ENCODE measurements around the gene PIEZO2. TPM values are rescaled to one million over a fixed set of nuclear protein-coding genes. Genes with fewer than 3 reads are reported as not detected.

Gene PIEZO2
- total and polyA plus RNA-seq, 2 donors (not counting 1 experiment from before 2014, with no cell fraction given) = not detected

DNA sequence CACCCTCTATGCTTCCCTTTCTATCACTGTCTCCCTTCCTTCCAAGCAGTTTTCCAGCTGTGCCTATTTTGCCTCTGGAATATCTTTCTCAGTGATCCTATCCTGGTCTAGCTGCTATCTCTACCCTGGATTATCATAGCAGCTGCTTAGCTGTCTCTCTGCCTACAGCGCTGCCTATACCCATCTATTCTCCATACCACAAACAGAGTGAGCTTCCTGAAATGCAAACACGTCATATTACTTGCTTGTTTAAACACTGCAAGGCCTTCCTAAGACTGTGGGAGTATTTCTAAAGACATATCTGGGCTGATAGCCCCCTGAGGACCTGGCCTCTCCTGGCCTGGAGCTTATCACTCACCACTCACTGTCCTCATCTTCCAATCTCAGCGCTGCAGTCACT lies 403.4 kb downstream of the PIEZO2 start:
- Histone ChIP-seq H3K4me2 (replicated peaks; ENCODE audit: low read depth, low read length, poor library complexity, severe bottlenecking) (no peak overlapping the region), H3K4me3 (ENCODE audit: control extremely low read depth in 1 of 5, extremely low read depth in 1 of 5, insufficient read depth in 1 of 5, low read depth in 2 of 5, low read length in 4 of 5) (no peak overlapping the region), H3K79me2 (ENCODE audit: control insufficient read depth, insufficient read depth, low read length) (no peaks in the 10 kb centered on the region), H2AFZ (ENCODE audit: insufficient read depth, low read depth, low read length, poor library complexity, severe bottlenecking) (no peak overlapping the region), H4K20me1 (ENCODE audit: control insufficient read depth, insufficient read depth, low read length, poor library complexity, severe bottlenecking) (no peaks in the 10 kb centered on the region), H3K9ac (ENCODE audit: low read length) (no peak overlapping the region), H3K4me1 (ENCODE audit: control insufficient read depth in 2 of 2, insufficient read depth in 2 of 2, low read length in 2 of 2) (no peaks in the 10 kb centered on the region), H3K27me3 (replicated peaks in 1 of 4; ENCODE audit: control extremely low read depth in 1 of 4, control insufficient read depth in 3 of 4, insufficient read depth in 4 of 4, low read length in 3 of 4) (no peaks in the 10 kb centered on the region), H3K27ac (ENCODE audit: low read length in 2 of 2) (no peak overlapping the region), H3K9me3 (ENCODE audit: control extremely low read depth in 1 of 3, control insufficient read depth in 2 of 3, insufficient read depth in 1 of 3, low read length in 2 of 3) (no peaks in the 10 kb centered on the region), H3K36me3 (replicated peaks in 1 of 2; ENCODE audit: control extremely low read depth in 1 of 2, control insufficient read depth in 1 of 2, extremely low read depth in 1 of 2, insufficient read depth in 2 of 2, low read length in 1 of 2) (no peaks in the 10 kb centered on the region)
- DNase-seq = no peak
- CTCF ChIA-PET = no interaction called here
- WGBS (ENCODE audit: insufficient coverage) = 100% methylated on average over 1 of the region's 3 CpGs
- ATAC-seq (ENCODE audit: low read depth) = no peak
- POLR2A ChIA-PET = no interaction called here
- intact Hi-C loops (cut with micrococcal nuclease) = no loop called here
- Mint-ChIP-seq H3K27ac (no peak overlapping the region), H3K27me3 (peaks cover 5% of the 10 kb centered on the region), H3K9me3 (ENCODE audit: insufficient read depth) (no peaks in the 10 kb centered on the region), H3K4me1 (peaks cover 5% of the 10 kb centered on the region), H3K4me3 (no peak overlapping the region)
- TF ChIP-seq EZH2 (IDR thresholded peaks at IDR 0.05; ENCODE audit: borderline replicate concordance, insufficient read depth, low read depth, low read length, poor library complexity, severe bottlenecking) (no peak), CTCF (IDR thresholded peaks at IDR 0.05) (no peak)

DNA sequence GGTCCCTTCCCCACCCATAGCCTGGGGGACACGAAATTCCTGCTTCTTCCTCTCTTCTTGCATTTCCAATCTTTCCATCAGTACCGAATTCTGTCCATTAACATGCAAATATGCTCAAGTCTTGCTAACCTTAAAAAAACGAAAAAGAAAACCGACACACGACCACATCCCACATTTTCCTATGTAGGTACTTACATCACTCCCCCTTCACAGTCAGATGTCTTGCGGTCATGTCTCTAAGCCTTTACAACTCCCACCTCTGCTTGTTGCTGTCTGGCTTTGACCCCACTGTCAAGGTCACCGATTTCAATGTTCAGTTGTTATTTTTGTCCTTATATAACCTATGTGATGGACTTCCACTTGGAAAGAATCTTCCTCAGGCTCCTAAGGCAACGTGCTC lies 404.1 kb downstream of the PIEZO2 start:
- 71% methylated on average over 7 of the region's 8 CpGs for WGBS (ENCODE audit: insufficient coverage)
- no peak overlapping the region for H2AFZ ChIP-seq (ENCODE audit: insufficient read depth, low read depth, low read length, poor library complexity, severe bottlenecking)

More for the DNA sequence above, 404.1 kb downstream of the PIEZO2 start:
- H3K27me3 Mint-ChIP-seq = peaks cover 5% of the 10 kb centered on the region
- POLR2A ChIA-PET = no interaction called here
- no peak overlapping the region for H3K4me3 Mint-ChIP-seq
- ATAC-seq (ENCODE audit: low read depth) (no peak), DNase-seq (no peak)
- no peaks in the 10 kb centered on the region for H3K4me1 ChIP-seq (ENCODE audit: control insufficient read depth in 2 of 2, insufficient read depth in 2 of 2, low read length in 2 of 2)
- CTCF ChIA-PET = no interaction called here
- H3K9me3 ChIP-seq (ENCODE audit: control extremely low read depth in 1 of 3, control insufficient read depth in 2 of 3, insufficient read depth in 1 of 3, low read length in 2 of 3) = no peaks in the 10 kb centered on the region
- no peak overlapping the region for H3K27ac Mint-ChIP-seq
- no peaks in the 10 kb centered on the region for H3K79me2 ChIP-seq (ENCODE audit: control insufficient read depth, insufficient read depth, low read length)
- no peak overlapping the region for H3K9ac ChIP-seq (ENCODE audit: low read length)
- H3K27me3 ChIP-seq (replicated peaks in 1 of 4; ENCODE audit: control extremely low read depth in 1 of 4, control insufficient read depth in 3 of 4, insufficient read depth in 4 of 4, low read length in 3 of 4) = no peaks in the 10 kb centered on the region
- no peak overlapping the region for H3K4me3 ChIP-seq (ENCODE audit: control extremely low read depth in 1 of 5, extremely low read depth in 1 of 5, insufficient read depth in 1 of 5, low read depth in 2 of 5, low read length in 4 of 5)
- TF ChIP-seq EZH2 (IDR thresholded peaks at IDR 0.05; ENCODE audit: borderline replicate concordance, insufficient read depth, low read depth, low read length, poor library complexity, severe bottlenecking) (no peak), CTCF (IDR thresholded peaks at IDR 0.05) (no peak)
- no peak overlapping the region for H3K4me2 ChIP-seq (replicated peaks; ENCODE audit: low read depth, low read length, poor library complexity, severe bottlenecking)
- no peaks in the 10 kb centered on the region for H4K20me1 ChIP-seq (ENCODE audit: control insufficient read depth, insufficient read depth, low read length, poor library complexity, severe bottlenecking)
- no peak overlapping the region for H3K27ac ChIP-seq (ENCODE audit: low read length in 2 of 2)
- peaks cover 5% of the 10 kb centered on the region for H3K4me1 Mint-ChIP-seq
- H3K36me3 ChIP-seq (replicated peaks in 1 of 2; ENCODE audit: control extremely low read depth in 1 of 2, control insufficient read depth in 1 of 2, extremely low read depth in 1 of 2, insufficient read depth in 2 of 2, low read length in 1 of 2) = no peaks in the 10 kb centered on the region
- no peaks in the 10 kb centered on the region for H3K9me3 Mint-ChIP-seq (ENCODE audit: insufficient read depth)
- intact Hi-C loops (cut with micrococcal nuclease) = no loop called here

All from B cell (primary cell).